Measurements from ENCODE around the gene CERS1. TPM values are rescaled to one million over a fixed set of nuclear protein-coding genes. Genes with fewer than 3 reads are reported as not detected.

CERS1 gene
- polyA plus RNA-seq, 3 donors: not detected

DNA sequence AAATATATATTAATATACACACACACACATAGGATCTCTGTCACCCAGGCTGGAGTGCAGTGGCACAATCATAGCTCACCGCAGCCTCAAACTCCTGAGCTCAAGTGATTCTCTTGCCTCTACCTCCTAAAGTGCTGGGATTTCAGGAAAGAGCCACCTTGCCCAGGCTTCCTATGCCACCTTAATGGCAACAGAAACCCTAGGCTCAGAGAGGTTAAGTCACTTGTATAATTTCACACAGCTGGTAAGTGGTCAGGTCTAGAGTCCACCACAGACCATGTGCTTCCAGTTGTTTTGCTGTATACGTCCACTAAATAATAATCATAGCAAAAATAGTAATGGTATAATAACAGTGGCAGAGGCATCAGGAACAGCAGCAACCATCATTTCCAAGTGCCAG is 65.5 kb downstream of the CERS1 start:
- H3K79me2 ChIP-seq (ENCODE audit: insufficient read depth, low read length): peaks cover 42% of the 10 kb centered on the region
- 100% methylated on average over 1 of the region's 2 CpGs for WGBS (ENCODE audit: insufficient coverage)
- intact Hi-C loops (cut with micrococcal nuclease): no loop called here
- no peak for TF ChIP-seq CTCF (IDR thresholded peaks at IDR 0.05)
- no peak overlapping the region for H3K27ac Mint-ChIP-seq
- H3K4me3 Mint-ChIP-seq: peak overlapping the region in 1 of 2 donors; percentile 73
- H3K36me3 Mint-ChIP-seq: peaks cover 7 to 13% of the 10 kb centered on the region in 2 donors
- H3K4me3 ChIP-seq (replicated peaks in 1 of 3; ENCODE audit: low read depth in 2 of 3, low read length in 3 of 3): no peak overlapping the region
- peaks cover 18 to 30% (median 22%) of the 10 kb centered on the region in 3 donors for H3K27me3 Mint-ChIP-seq (ENCODE audit: low read depth in 3 of 3)
- no peak overlapping the region for H3K9ac ChIP-seq (ENCODE audit: insufficient read depth, low read length, poor library complexity, severe bottlenecking)
- H4K20me1 ChIP-seq (ENCODE audit: insufficient read depth, low read length): peaks cover 32% of the 10 kb centered on the region
- H3K27ac ChIP-seq (ENCODE audit: low read depth in 1 of 2, low read length in 2 of 2): no peak overlapping the region
- H3K4me2 ChIP-seq (replicated peaks; ENCODE audit: extremely low read depth, low read length, poor library complexity, severe bottlenecking): no peak overlapping the region
- no peak overlapping the region for H2AFZ ChIP-seq (ENCODE audit: insufficient read depth, low read depth, low read length, poor library complexity, severe bottlenecking)
- H3K9me3 ChIP-seq (replicated peaks in 1 of 2; ENCODE audit: control insufficient read depth in 1 of 2, insufficient read depth in 1 of 2, low read length in 2 of 2): peaks cover 7 to 14% of the 10 kb centered on the region in 2 donors
- peaks cover 4 to 21% (median 19%) of the 10 kb centered on the region in 7 donors for H3K9me3 Mint-ChIP-seq
- H3K4me1 ChIP-seq (ENCODE audit: control insufficient read depth in 1 of 2, insufficient read depth in 2 of 2, low read length in 2 of 2): peaks cover 24 to 34% of the 10 kb centered on the region in 2 donors
- H3K4me1 Mint-ChIP-seq: peaks cover 33% of the 10 kb centered on the region
- no peak for DNase-seq
- peaks cover under 1 to 15% of the 10 kb centered on the region in 2 donors for H3K36me3 ChIP-seq (replicated peaks in 1 of 2; ENCODE audit: control insufficient read depth in 1 of 2, insufficient read depth in 2 of 2, low read length in 2 of 2)
- no peaks in the 10 kb centered on the region for H3K27me3 ChIP-seq (ENCODE audit: control insufficient read depth in 2 of 2, insufficient read depth in 2 of 2, low read length in 2 of 2)

GRCh38 chr19:18828786-18829185 is 67.2 kb downstream of the CERS1 start:
- no peak overlapping the region for H3K9ac ChIP-seq (ENCODE audit: insufficient read depth, low read length, poor library complexity, severe bottlenecking)
- H3K9me3 ChIP-seq (replicated peaks in 1 of 2; ENCODE audit: control insufficient read depth in 1 of 2, insufficient read depth in 1 of 2, low read length in 2 of 2): peaks cover 7 to 14% of the 10 kb centered on the region in 2 donors
- Mint-ChIP-seq H3K36me3 (no peaks in the 10 kb centered on the region), H3K4me1 (peaks cover 16% of the 10 kb centered on the region), H3K9me3 (peaks cover 4 to 21% (median 19%) of the 10 kb centered on the region in 7 donors), H3K27ac (no peak overlapping the region), H3K4me3 (no peak overlapping the region), H3K27me3 (ENCODE audit: low read depth in 3 of 3) (peaks cover 22 to 31% (median 25%) of the 10 kb centered on the region in 3 donors)
- H3K4me2 ChIP-seq (replicated peaks; ENCODE audit: extremely low read depth, low read length, poor library complexity, severe bottlenecking): no peak overlapping the region
- intact Hi-C loops (cut with micrococcal nuclease): no loop called here
- H4K20me1 ChIP-seq (ENCODE audit: insufficient read depth, low read length): peaks cover 15% of the 10 kb centered on the region
- no peak overlapping the region for H2AFZ ChIP-seq (ENCODE audit: insufficient read depth, low read depth, low read length, poor library complexity, severe bottlenecking)
- no peak for DNase-seq
- peaks cover 25% of the 10 kb centered on the region for H3K79me2 ChIP-seq (ENCODE audit: insufficient read depth, low read length)
- WGBS (ENCODE audit: insufficient coverage): 58% methylated on average over 3 of the region's 6 CpGs
- peaks cover 16 to 17% of the 10 kb centered on the region in 2 donors for H3K4me1 ChIP-seq (ENCODE audit: control insufficient read depth in 1 of 2, insufficient read depth in 2 of 2, low read length in 2 of 2)
- TF ChIP-seq CTCF (IDR thresholded peaks at IDR 0.05): no peak
- H3K27me3 ChIP-seq (ENCODE audit: control insufficient read depth in 2 of 2, insufficient read depth in 2 of 2, low read length in 2 of 2): no peaks in the 10 kb centered on the region
- no peak overlapping the region for H3K4me3 ChIP-seq (replicated peaks in 1 of 3; ENCODE audit: low read depth in 2 of 3, low read length in 3 of 3)
- no peak overlapping the region for H3K27ac ChIP-seq (ENCODE audit: low read depth in 1 of 2, low read length in 2 of 2)
- H3K36me3 ChIP-seq (replicated peaks in 1 of 2; ENCODE audit: control insufficient read depth in 1 of 2, insufficient read depth in 2 of 2, low read length in 2 of 2): no peaks in the 10 kb centered on the region

Other genes with a start within 250 kb of the CERS1 start
- gene CRTC1, start 212.5 kb downstream of the CERS1 start, polyA plus RNA-seq: 1 to 10 TPM in 1 of 3 donors, under 1 TPM in 2; 0.28 to 9.2 (median 0.55) TPM
- not detected for gene COMP, start 104.9 kb downstream of the CERS1 start, polyA plus RNA-seq
- 10 to 100 TPM in 1 of 3 donors, 1 to 10 TPM in 2; 2.6 to 43.7 (median 3.2) TPM for gene UPF1, start 64.2 kb downstream of the CERS1 start, polyA plus RNA-seq
- gene COPE, start 23.2 kb upstream of the CERS1 start, polyA plus RNA-seq: 100 to 1,000 TPM; 331 to 345 (median 345) TPM
- gene DDX49, start 23.6 kb upstream of the CERS1 start, polyA plus RNA-seq: 10 to 100 TPM; 24.0 to 40.3 (median 27.5) TPM
- gene HOMER3, start 45.1 kb upstream of the CERS1 start, polyA plus RNA-seq: 10 to 100 TPM; 45.1 to 88.1 (median 49.4) TPM
- 100 to 1,000 TPM in 1 of 3 donors, 1 to 10 TPM in 2; 7.6 to 143 (median 8.2) TPM for gene SUGP2, start 137.4 kb upstream of the CERS1 start, polyA plus RNA-seq
- 10 to 100 TPM; 22.3 to 29.6 (median 26.1) TPM for gene ARMC6, start 137.4 kb upstream of the CERS1 start, polyA plus RNA-seq
- 1 to 10 TPM in 2 of 3 donors, under 1 TPM in 1; 0.68 to 3.1 (median 1.1) TPM for gene SLC25A42, start 167.8 kb upstream of the CERS1 start, polyA plus RNA-seq
- 10 to 100 TPM; 14.3 to 22.5 (median 15.3) TPM for gene TMEM161A, start 242.3 kb upstream of the CERS1 start, polyA plus RNA-seq

Data from CD14-positive monocyte (primary cell).